NCI-H446 (cell line): ENCODE data around the gene TTC6.

Source experiments
- DNase-seq, 2 experiments: peaks; one replicate each; lab custom pipeline; 2025; lab: John Stamatoyannopoulos, UW

The TTC6 gene

DNA sequence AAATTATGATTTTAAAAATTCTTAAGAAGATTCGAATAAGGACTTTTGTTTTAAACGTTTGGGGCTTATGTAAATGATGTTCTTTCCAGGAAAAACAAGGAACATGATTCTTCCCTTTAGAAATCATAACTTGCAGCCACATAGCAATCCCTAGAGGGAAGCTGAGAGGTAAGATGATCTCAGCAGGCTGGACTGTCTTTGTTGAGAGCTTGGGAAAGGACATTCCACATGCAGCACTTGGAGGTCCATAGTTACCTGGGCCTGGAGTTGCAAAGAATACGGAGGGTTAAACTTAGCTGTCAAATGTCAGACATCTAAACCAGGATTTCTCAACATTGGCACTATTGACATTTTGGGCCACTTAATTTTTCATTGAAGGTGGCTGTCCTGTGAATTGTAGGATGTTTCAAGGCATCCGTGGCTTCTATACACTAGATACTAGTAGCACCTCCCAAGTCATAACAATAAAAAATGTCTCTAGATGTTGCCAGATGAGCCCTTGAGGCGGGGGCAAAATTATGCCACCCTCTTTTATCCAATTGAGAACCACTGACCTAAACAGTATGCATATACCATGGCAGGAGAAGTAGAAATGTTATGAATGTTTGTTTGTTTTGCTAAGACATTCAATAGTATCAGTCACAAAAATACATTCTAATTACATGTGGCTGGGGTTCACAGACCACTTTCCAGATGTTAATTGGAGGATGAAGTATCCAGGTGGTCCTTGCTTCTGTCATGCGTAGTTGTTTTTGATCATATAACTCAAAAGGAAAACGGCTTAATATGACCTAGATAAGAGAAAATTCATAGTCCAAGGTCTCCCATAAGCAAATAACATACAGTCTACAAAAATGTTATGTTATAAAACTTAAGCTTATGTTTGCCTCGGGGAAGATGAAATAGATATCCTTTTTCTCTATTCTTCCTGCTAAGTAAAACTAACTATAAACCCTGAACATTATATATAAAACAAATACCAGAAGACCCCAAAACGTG, 30.5 kb downstream of the TTC6 start:
- no peak for DNase-seq

DNA sequence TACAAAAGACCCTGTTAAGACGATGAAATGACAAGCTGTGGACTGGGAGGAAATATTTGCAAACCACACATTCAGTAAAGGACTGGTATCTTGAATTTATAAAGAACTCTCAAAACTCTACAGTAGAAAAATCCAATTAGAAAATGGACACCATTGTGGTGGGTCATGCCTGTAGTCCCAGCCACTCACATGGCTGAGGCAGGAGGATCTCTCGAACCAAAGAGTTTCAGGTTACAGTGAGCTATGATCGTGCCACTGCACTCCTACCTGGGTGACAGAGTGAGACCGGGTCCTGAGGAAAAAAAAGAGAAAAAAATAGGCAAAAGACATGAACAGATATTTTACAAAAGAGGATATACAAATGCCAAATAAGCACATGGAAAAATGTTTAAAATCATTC, 41.9 kb downstream of the TTC6 start:
- DNase-seq: no peak

DNA sequence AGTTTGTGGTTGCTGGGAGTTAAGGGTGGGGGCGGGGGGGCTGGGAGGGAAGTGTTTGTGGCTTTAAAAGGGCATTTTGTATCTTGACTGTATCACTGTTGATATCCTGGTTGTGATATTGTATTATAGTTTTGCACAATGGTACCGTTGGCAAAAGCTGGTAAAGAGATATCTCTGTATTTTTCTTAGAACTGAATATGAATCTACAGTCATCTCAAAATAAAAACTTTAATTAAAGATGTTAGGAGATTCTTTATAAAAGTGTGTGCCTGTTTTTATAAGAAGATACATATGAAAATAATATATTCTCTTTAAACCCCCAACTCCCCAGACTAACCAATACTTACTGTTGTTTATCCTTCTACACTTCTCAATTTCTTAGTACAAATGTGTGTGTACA, 43.2 kb downstream of the TTC6 start:
- DNase-seq: no peak

DNA sequence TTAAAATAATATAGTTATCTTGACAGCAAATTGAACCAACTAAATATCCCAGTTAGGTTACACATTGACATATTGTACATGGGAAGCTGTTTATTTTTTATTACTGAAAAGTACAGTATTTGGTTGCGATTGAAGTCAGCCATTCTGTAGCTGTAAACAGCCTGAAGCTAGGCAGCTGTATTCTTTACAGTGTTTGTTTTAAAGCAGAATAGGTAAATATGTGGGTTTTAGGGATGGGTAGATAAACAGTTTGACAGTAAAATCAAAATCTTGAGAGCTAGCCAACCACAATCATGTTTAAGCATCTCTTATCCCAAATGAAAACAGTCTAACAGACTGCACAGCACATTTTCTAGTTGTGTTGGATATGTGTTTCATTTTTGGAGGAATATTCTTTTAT, 45.7 kb downstream of the TTC6 start:
- no peak for DNase-seq

DNA sequence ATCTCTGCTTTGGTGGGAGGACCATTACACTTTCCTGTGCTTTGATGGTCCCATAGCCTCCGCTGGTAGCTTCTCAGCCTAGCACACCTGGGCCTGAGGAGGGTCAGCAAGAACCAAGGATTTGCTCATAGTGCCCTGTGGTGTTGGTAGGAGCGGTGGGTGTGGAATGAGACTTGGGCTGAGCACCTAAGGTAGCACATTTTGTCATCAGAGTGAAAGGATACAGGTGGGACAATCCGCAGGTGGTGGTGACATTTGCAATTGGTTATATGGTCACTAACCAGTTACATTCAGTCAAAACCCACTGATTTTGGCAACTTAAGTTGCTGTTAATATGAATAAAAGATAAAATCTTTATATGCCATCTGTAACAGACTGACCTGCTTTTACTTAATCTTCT, 46.7 kb downstream of the TTC6 start:
- no peak for DNase-seq

DNA sequence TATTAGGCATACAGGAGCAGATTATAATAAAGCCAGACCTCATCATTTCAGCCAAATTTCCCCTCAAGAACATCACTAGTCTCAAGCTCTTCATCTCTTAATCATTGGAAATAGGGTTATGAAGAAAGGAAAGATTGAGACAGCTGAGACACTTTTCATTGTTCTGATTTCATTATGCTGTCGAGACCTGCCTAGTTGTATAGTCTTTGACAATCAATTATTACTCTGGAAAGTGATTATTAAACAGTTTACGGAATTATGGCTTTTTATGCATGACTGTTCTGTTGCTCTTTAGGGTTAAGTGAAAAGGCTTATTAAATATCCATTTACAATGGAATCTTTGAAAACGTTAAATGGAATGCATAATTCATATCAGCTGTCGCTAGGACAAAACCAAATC, 48.3 kb downstream of the TTC6 start:
- DNase-seq: no peak
